ENCODE results near the gene MT1HL1. TPM values are rescaled to one million over a fixed set of nuclear protein-coding genes. Genes with fewer than 3 reads are reported as not detected.

The MT1HL1 gene
- total RNA-seq, 1 experiment from 2014 or later, result not detected

- H3K56ac ChIP-seq (ENCODE audit: insufficient read length, low read depth, low read length), result no peak overlapping the region
- H2BK20ac ChIP-seq (ENCODE audit: low read depth, low read length, poor library complexity, severe bottlenecking), result no peak overlapping the region
- WGBS (ENCODE audit: extremely low coverage, insufficient read length, low lambda C conversion rate), result no CpG with 5 or more reads among the region's 3 CpGs
These were observed 14.8 kb downstream of the MT1HL1 start for GRCh38 chr1:236989290-236990051.

More at GRCh38 chr1:236989290-236990051, 14.8 kb downstream of the MT1HL1 start:
- no peak overlapping the region for H3T11ph ChIP-seq (ENCODE audit: low read length)
- H4K91ac ChIP-seq (ENCODE audit: insufficient read length, low read depth, low read length), result no peak overlapping the region
- no peak overlapping the region for H2AK5ac ChIP-seq (ENCODE audit: insufficient read length, low read length)
- no peaks in the 10 kb centered on the region for H3K4me1 ChIP-seq (ENCODE audit: insufficient read depth, low read length)
- no peaks in the 10 kb centered on the region for H3K23me2 ChIP-seq (ENCODE audit: insufficient read length, low read depth, low read length, poor library complexity, severe bottlenecking)
- H4K5ac ChIP-seq (ENCODE audit: insufficient read length, low read depth, low read length), result no peak overlapping the region
- Mint-ChIP-seq H3K36me3 (ENCODE audit: insufficient read depth in 1 of 3, low read depth in 3 of 3) (peaks cover 3 to 23% (median 9%) of the 10 kb centered on the region in 3 experiments; a peak in 5 of 7 replicates), H3K4me3 (no peak overlapping the region; a peak in 1 of 5 replicates), H3K27ac (no peak overlapping the region), H3K9me3 (peaks cover 23 to 25% of the 10 kb centered on the region in 2 experiments), H3K4me1 (no peaks in the 10 kb centered on the region), H3K27me3 (ENCODE audit: low read depth) (peaks cover 3% of the 10 kb centered on the region; the same call in 1 of the 2 replicates)
- no peak overlapping the region for H4K8ac ChIP-seq (replicated peaks; ENCODE audit: insufficient read length, low read depth, low read length)
- no peaks in the 10 kb centered on the region for H3K27me3 ChIP-seq (ENCODE audit: insufficient read depth, low read length)
- DNase-seq, result no peak
- no peak overlapping the region for H2BK15ac ChIP-seq (ENCODE audit: low read depth, low read length)
- no peaks in the 10 kb centered on the region for H4K20me1 ChIP-seq (ENCODE audit: control insufficient read depth, insufficient read depth, insufficient read length)
- no peak overlapping the region for H3K9ac ChIP-seq (ENCODE audit: extremely low read depth, insufficient read length, low read length)
- TF ChIP-seq CTCF (conservative IDR thresholded peaks at IDR 0.05), result no peak
- H2BK120ac ChIP-seq (ENCODE audit: low read depth, low read length, poor library complexity, severe bottlenecking), result no peak overlapping the region
- no peak overlapping the region for H3K4ac ChIP-seq (ENCODE audit: low read depth, low read length)
- no peak overlapping the region for H2BK5ac ChIP-seq (ENCODE audit: insufficient read length, low read length)
- H3K9me3 ChIP-seq (ENCODE audit: control insufficient read depth, low read depth, low read length), result no peaks in the 10 kb centered on the region
- H3K4me2 ChIP-seq (ENCODE audit: insufficient read depth, insufficient read length, low read length), result no peak overlapping the region
- H3K18ac ChIP-seq (ENCODE audit: insufficient read length, low read depth, low read length), result no peak overlapping the region
- H3K27ac ChIP-seq (ENCODE audit: insufficient read length, low read depth, low read length), result no peak overlapping the region
- no peak overlapping the region for H3K23ac ChIP-seq (ENCODE audit: insufficient read length, low read depth, low read length)
- no peaks in the 10 kb centered on the region for H3K79me1 ChIP-seq (ENCODE audit: insufficient read depth, low read depth, low read length, poor library complexity, severe bottlenecking)
- H2BK12ac ChIP-seq (ENCODE audit: insufficient read length, low read depth, low read length), result no peak overlapping the region
- H2AFZ ChIP-seq (ENCODE audit: low read length), result no peak overlapping the region
- H3K14ac ChIP-seq (ENCODE audit: insufficient read depth, low read length), result no peak overlapping the region
- no peaks in the 10 kb centered on the region for H3K79me2 ChIP-seq (ENCODE audit: insufficient read depth, low read length)
